Glutamatergic neuron (in vitro differentiated cells): Measurements from ENCODE around the gene TEPSIN. TPM values are rescaled to one million over a fixed set of nuclear protein-coding genes. Genes with fewer than 3 reads are reported as not detected.

Experiments used
- DNase-seq: peaks from one replicate; pipeline ENCODE4 v3.0.0; 2022
- H3K27ac Mint-ChIP-seq: one replicate; pipeline ENCODE4 v1.8.0; 2020; ENCODE audit warnings: mild to moderate bottlenecking, mixed read lengths, inconsistent platforms; ENCODE audit not compliant: unreplicated experiment
- H3K27me3 Mint-ChIP-seq: one replicate; pipeline ENCODE4 v1.8.0; 2020; ENCODE audit warnings: mild to moderate bottlenecking, moderate library complexity, mixed read lengths, inconsistent platforms; ENCODE audit not compliant: unreplicated experiment
- H3K36me3 Mint-ChIP-seq: one replicate; pipeline ENCODE4 v1.8.0; 2020; ENCODE audit warnings: mild to moderate bottlenecking, mixed read lengths, inconsistent platforms; ENCODE audit not compliant: unreplicated experiment
- H3K4me1 Mint-ChIP-seq: one replicate; pipeline ENCODE4 v1.8.0; 2020; ENCODE audit warnings: mild to moderate bottlenecking, low read depth, mixed read lengths, inconsistent platforms; ENCODE audit not compliant: unreplicated experiment
- H3K4me3 Mint-ChIP-seq: one replicate; pipeline ENCODE4 v1.8.0; 2020; ENCODE audit warnings: mild to moderate bottlenecking, mixed read lengths, inconsistent platforms; ENCODE audit not compliant: unreplicated experiment
- H3K9me3 Mint-ChIP-seq: one replicate; pipeline ENCODE4 v1.8.0; 2020; ENCODE audit warnings: mild to moderate bottlenecking, moderate library complexity, mixed read lengths, inconsistent platforms; ENCODE audit not compliant: unreplicated experiment
- CTCF ChIP-seq: fragments of 200-600 bp; sonication (generic); IDR thresholded peaks from one replicate; pipeline ENCODE4 v1.5.0; 2021; ENCODE audit not compliant: partially characterized antibody, unreplicated experiment
- total RNA-seq: library from RNA; stranded (reverse); fragmentation: NEBNext Ultra II Directional; extraction: Animal tissue kit (Norgen Biotek cat#: 25700); gene quantifications from one replicate; pipeline ENCODE4 v1.2.1, GENCODE V29; 2021; ENCODE audit not compliant: unreplicated experiment

The TEPSIN gene
- total RNA-seq, 1 donor from 2014 or later, result 85.7 TPM

- H3K9me3 Mint-ChIP-seq, result peaks cover 3% of the 10 kb centered on the region
- no peak overlapping the region for H3K27ac Mint-ChIP-seq
- DNase-seq, result no peak
- H3K4me3 Mint-ChIP-seq, result no peak overlapping the region
- H3K36me3 Mint-ChIP-seq, result no peaks in the 10 kb centered on the region
- no peak for TF ChIP-seq CTCF
- H3K27me3 Mint-ChIP-seq, result peaks cover 1% of the 10 kb centered on the region
- H3K4me1 Mint-ChIP-seq, result peaks cover 3% of the 10 kb centered on the region
These were observed 42.1 kb downstream of the TEPSIN start for GRCh38 chr17:81196505-81197408.

GRCh38 chr17:81195941-81196495 is 42.8 kb downstream of the TEPSIN start:
- peaks cover 3% of the 10 kb centered on the region for H3K4me1 Mint-ChIP-seq
- H3K36me3 Mint-ChIP-seq, result no peaks in the 10 kb centered on the region
- H3K9me3 Mint-ChIP-seq, result peaks cover 3% of the 10 kb centered on the region
- H3K4me3 Mint-ChIP-seq, result no peak overlapping the region
- TF ChIP-seq CTCF, result no peak
- H3K27me3 Mint-ChIP-seq, result peaks cover 1% of the 10 kb centered on the region
- DNase-seq, result no peak
- H3K27ac Mint-ChIP-seq, result no peak overlapping the region

GRCh38 chr17:81194941-81195901 is 43.6 kb downstream of the TEPSIN start:
- Mint-ChIP-seq H3K27ac (no peak overlapping the region), H3K27me3 (peaks cover 1% of the 10 kb centered on the region), H3K9me3 (peaks cover 1% of the 10 kb centered on the region), H3K4me1 (no peaks in the 10 kb centered on the region), H3K4me3 (no peak overlapping the region), H3K36me3 (no peaks in the 10 kb centered on the region)
- DNase-seq, result no peak
- TF ChIP-seq CTCF, result no peak

DNA sequence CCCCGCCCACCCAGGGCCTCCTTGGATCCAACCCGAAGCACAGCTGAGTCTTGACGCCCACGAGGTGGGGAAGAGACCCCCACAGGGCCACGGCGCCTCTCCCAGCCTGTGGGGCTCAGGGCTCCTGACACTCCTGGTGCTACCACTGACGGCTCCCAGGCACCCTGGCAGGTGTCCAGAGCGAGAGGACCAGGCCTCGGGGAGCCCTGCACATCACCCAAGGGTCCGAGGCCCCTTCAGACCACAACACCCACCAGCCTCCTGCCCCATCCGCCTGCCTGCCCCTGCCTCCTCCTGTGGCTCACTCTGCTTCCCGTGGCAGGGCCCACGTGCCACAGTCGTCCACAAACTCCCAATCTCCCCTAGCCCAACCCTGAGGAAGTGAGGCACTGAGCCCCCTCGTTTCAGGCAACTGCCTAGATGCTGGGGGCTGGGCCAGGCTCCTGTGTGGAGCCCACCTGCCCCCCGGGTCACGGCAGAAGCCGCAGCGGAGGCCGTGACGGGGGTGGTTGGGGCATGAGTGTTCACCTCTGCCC is 44.6 kb downstream of the TEPSIN start:
- H3K4me1 Mint-ChIP-seq, result no peaks in the 10 kb centered on the region
- H3K4me3 Mint-ChIP-seq, result no peak overlapping the region
- DNase-seq, result no peak
- H3K27ac Mint-ChIP-seq, result no peak overlapping the region
- H3K27me3 Mint-ChIP-seq, result peaks cover 1% of the 10 kb centered on the region
- no peaks in the 10 kb centered on the region for H3K36me3 Mint-ChIP-seq
- TF ChIP-seq CTCF, result no peak
- peaks cover 1% of the 10 kb centered on the region for H3K9me3 Mint-ChIP-seq
